ENCODE data around the gene FARP1.

FARP1 gene

DNA sequence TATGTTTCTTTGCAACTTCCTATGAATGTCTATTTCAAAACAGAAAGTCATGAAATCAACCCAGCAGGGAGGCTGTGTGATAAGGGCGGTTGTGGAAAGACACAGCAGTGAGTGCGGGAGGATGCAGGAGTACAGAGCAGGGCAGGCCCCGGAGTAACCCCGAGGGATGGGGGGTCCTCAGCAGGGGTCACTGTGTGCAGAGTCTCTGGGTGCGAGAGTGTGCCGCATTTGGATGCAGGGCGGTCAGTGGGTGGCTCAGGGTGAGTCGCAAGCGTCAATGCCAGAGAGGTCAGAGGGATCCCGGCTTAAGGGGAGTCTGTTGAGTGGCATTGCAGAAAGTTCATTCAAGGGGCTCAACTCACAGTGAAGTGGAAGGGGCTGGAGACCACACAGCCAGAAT is 286.2 kb downstream of the FARP1 start:
- H3K4me3 ChIP-seq (ENCODE audit: low read depth, low read length), result no peak overlapping the region
- no peak for TF ChIP-seq CTCF (IDR thresholded peaks at IDR 0.05; ENCODE audit: borderline replicate concordance, insufficient read depth, low read depth, low read length)

DNA sequence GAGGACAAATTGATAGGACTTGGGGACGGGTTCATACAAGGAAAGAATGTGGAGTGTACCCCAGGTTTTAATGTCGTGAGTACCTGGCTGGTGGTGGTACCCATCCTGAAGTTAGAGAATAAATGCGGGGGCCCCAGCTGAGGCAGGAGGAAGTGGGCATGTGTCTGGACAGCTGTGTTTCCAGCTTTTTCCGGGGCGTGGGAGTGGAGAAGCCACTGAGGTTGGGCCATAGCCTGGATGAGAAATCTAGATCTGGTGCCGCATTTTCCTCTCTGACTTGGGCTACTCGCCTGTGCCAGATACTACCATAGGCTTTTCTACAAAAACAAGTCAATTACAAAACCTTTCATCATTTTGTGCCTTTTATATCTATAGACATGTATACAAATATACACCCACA is 286.6 kb downstream of the FARP1 start:
- H3K4me3 ChIP-seq (ENCODE audit: low read depth, low read length), result no peak overlapping the region
- TF ChIP-seq CTCF (IDR thresholded peaks at IDR 0.05; ENCODE audit: borderline replicate concordance, insufficient read depth, low read depth, low read length), result no peak

GRCh38 chr13:98429977-98430736 is 287.3 kb downstream of the FARP1 start:
- no peak for TF ChIP-seq CTCF (IDR thresholded peaks at IDR 0.05; ENCODE audit: borderline replicate concordance, insufficient read depth, low read depth, low read length)
- H3K4me3 ChIP-seq (ENCODE audit: low read depth, low read length), result no peak overlapping the region

DNA sequence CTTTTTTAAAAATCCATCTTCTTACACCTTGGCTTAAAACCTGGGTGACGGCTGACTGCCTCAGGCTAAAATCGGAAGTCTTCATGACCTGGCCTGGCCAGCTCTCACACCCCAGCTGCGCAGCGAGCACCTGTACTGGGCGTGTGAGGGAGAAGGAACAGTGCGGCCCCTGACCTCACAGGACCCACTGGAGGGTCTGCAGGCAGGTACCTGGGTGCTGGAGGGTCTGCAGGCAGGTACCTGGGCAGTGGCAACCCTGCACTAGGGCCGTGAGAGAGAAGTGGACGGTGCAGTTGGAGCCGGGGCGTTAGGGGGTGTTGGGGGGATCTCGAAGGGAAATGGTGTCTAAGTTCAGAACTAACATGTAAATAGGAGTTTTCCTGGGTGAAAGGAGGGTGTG is 289.7 kb downstream of the FARP1 start:
- H3K4me3 ChIP-seq (ENCODE audit: low read depth, low read length), result no peak overlapping the region
- no peak for TF ChIP-seq CTCF (IDR thresholded peaks at IDR 0.05; ENCODE audit: borderline replicate concordance, insufficient read depth, low read depth, low read length)

DNA sequence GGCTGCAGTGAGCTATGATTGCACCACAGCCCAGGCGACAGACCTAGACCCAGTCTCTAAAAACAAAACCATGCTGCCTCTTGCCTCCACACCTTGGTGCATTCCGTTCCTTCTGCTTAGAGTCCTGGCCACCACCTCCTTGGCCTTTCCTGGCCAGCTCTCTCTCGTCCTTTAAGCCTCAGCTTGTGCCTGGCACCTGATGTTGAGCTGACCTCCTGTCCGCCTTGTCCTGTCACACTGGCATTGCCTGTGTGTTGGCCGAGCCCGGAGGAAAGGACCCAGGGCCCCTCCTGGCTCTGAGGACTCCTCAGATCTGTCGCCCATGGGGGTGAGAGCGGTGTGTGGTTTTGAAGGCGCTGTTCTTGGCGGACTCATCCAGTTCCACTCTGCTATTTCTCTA is 290.8 kb downstream of the FARP1 start:
- no peak overlapping the region for H3K4me3 ChIP-seq (ENCODE audit: low read depth, low read length)
- TF ChIP-seq CTCF (IDR thresholded peaks at IDR 0.05; ENCODE audit: borderline replicate concordance, insufficient read depth, low read depth, low read length), result no peak

DNA sequence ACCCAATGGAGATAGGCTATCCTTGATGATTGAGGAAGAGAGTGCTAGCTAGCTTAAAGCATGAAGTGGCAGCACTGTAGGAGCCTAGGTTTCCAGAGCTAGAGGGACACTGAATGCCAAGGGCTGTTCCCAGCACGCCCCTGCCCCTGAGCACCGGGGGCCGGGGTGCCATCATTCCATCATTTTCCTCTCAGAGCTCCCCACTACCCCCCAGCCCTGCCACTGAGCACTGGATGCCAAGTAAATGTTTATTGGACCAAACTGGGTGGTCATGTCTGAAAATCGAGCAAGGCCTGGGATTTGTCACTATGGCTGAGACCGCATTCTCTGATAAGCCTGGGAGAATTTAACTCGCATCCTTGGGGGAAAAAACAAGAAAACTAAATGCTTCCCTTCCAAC is 291.2 kb downstream of the FARP1 start:
- no peak overlapping the region for H3K4me3 ChIP-seq (ENCODE audit: low read depth, low read length)
- no peak for TF ChIP-seq CTCF (IDR thresholded peaks at IDR 0.05; ENCODE audit: borderline replicate concordance, insufficient read depth, low read depth, low read length)

DNA sequence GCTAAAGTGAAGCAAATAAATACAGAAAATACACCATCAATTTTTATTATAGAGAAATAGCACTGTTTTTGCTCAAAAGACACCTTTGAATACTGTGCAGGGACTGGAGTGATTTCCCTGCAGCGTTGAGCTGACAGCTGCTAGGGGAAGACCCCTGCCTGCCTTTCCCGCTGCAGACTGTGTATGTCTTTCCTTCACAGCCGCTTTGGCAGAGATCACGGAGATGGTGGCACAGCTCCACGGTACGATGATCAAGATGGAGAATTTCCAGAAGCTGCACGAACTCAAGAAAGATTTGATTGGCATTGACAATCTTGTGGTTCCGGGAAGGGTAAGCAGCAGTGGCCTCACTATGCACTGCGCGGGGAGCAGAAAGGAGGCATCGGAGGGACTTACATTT is 292.5 kb downstream of the FARP1 start:
- H3K4me3 ChIP-seq (ENCODE audit: low read depth, low read length), result no peak overlapping the region
- no peak for TF ChIP-seq CTCF (IDR thresholded peaks at IDR 0.05; ENCODE audit: borderline replicate concordance, insufficient read depth, low read depth, low read length)

All from GM12875 (cell line).